Neural cell (in vitro differentiated cells): Measurements from ENCODE around the gene MGAT5. TPM values are rescaled to one million over a fixed set of nuclear protein-coding genes. Genes with fewer than 3 reads are reported as not detected.

Experiments used
- H2AFZ ChIP-seq: fragments of 200-600, 300-800 bp; sonication (generic), shearing (Covaris generic); 2 replicates; pipeline ENCODE4 v1.6.0; 2014; ENCODE audit warnings: low read depth, mild to moderate bottlenecking, antibody characterized with exemption, low read length, moderate library complexity
- H3F3A ChIP-seq: fragments of 200-600 bp; shearing (Covaris generic); 2 replicates; pipeline ENCODE4 v1.6.1; 2016; ENCODE audit warnings: mild to moderate bottlenecking, moderate library complexity, mixed read lengths, antibody characterized with exemption, low read length; ENCODE audit not compliant: insufficient read depth, poor library complexity, severe bottlenecking
- H3K27ac ChIP-seq: fragments of 200-600, 300-800 bp; sonication (generic), shearing (Covaris generic); 2 replicates; pipeline ENCODE4 v1.5.1; 2014; ENCODE audit warnings: mild to moderate bottlenecking, low read length, moderate library complexity
- H3K27me3 ChIP-seq: fragments of 300-800, 200-600 bp; sonication (generic), shearing (Covaris generic); 2 replicates; pipeline ENCODE4 v1.6.0; 2014; ENCODE audit warnings: mild to moderate bottlenecking, low read depth, low read length, moderate library complexity; ENCODE audit not compliant: insufficient read depth
- H3K36me3 ChIP-seq: fragments of 300-800, 200-600 bp; sonication (generic), shearing (Covaris generic); 2 replicates; pipeline ENCODE4 v1.5.1; 2014; ENCODE audit warnings: mild to moderate bottlenecking, antibody characterized with exemption, low read length, moderate library complexity; ENCODE audit not compliant: insufficient read depth
- H3K4me2 ChIP-seq: fragments of 300-800, 200-600 bp; sonication (generic), shearing (Covaris generic); 2 replicates; pipeline ENCODE4 v1.6.0; 2014; ENCODE audit warnings: mild to moderate bottlenecking, low read length
- H3K4me3 ChIP-seq: fragments of 300-800, 200-600 bp; sonication (generic), shearing (Covaris generic); 2 replicates; pipeline ENCODE4 v1.5.1; 2014; ENCODE audit warnings: mild to moderate bottlenecking, low read length, moderate library complexity
- H3K79me2 ChIP-seq: fragments of 200-600 bp; shearing (Covaris generic); replicated peaks from 2 replicates; pipeline ENCODE4 v1.6.0; 2014; ENCODE audit warnings: mild to moderate bottlenecking, low read length, moderate library complexity; ENCODE audit not compliant: insufficient read depth
- H3K9ac ChIP-seq: fragments of 300-800, 200-600 bp; sonication (generic), shearing (Covaris generic); 2 replicates; pipeline ENCODE4 v1.6.1; 2016; ENCODE audit warnings: mild to moderate bottlenecking, low read length, mixed read lengths
- H3K9me2 ChIP-seq: fragments of 200-600 bp; shearing (Covaris generic); 2 replicates; pipeline ENCODE4 v1.6.1; 2016; ENCODE audit warnings: mild to moderate bottlenecking, low read length, mixed read lengths; ENCODE audit not compliant: insufficient read depth
- H3K9me3 ChIP-seq: fragments of 200-600, 300-800 bp; sonication (generic), shearing (Covaris generic); 2 replicates; pipeline ENCODE4 v1.6.1; 2016; ENCODE audit warnings: mild to moderate bottlenecking, mixed run types, low read length, moderate library complexity, mixed read lengths
- H4K20me1 ChIP-seq: fragments of 200-600 bp; shearing (Covaris generic); 2 replicates; pipeline ENCODE4 v1.6.1; 2016; ENCODE audit warnings: mild to moderate bottlenecking, mixed run types; ENCODE audit not compliant: insufficient read depth
- EP300 ChIP-seq: fragments of 450-650 bp; conservative IDR thresholded peaks from 2 replicates; pipeline ENCODE4 v1.6.1; 2014; ENCODE audit warnings: antibody characterized with exemption, mild to moderate bottlenecking, moderate library complexity; ENCODE audit not compliant: poor library complexity, severe bottlenecking
- EZH2 ChIP-seq: fragments of 200-600, 300-800 bp; shearing (Covaris generic), sonication (generic); IDR thresholded peaks from 2 replicates; pipeline ENCODE4 v1.6.1; 2014; ENCODE audit warnings: antibody characterized with exemption, low read length, borderline replicate concordance, mild to moderate bottlenecking; ENCODE audit not compliant: insufficient read depth, poor library complexity, severe bottlenecking
- MXI1 ChIP-seq: fragments of 450-650 bp; conservative IDR thresholded peaks from 2 replicates; pipeline ENCODE4 v1.6.1; 2014; ENCODE audit warnings: antibody characterized with exemption, mild to moderate bottlenecking; ENCODE audit not compliant: poor library complexity, severe bottlenecking
- POLR2AphosphoS5 ChIP-seq: IDR thresholded peaks from 2 replicates; pipeline ENCODE4 v1.6.1; 2012
- RAD21 ChIP-seq: fragments of 450-650 bp; conservative IDR thresholded peaks from 2 replicates; pipeline ENCODE4 v1.6.1; 2014; ENCODE audit warnings: antibody characterized with exemption, mild to moderate bottlenecking, moderate library complexity
- REST ChIP-seq: IDR thresholded peaks from 2 replicates; pipeline ENCODE4 v1.6.1; 2012; ENCODE audit warnings: borderline replicate concordance
- SMC3 ChIP-seq: fragments of 450-650 bp; conservative IDR thresholded peaks from 2 replicates; pipeline ENCODE4 v1.6.1; 2014; ENCODE audit warnings: antibody characterized with exemption, mild to moderate bottlenecking, moderate library complexity; ENCODE audit not compliant: poor library complexity
- TAF1 ChIP-seq: IDR thresholded peaks from 2 replicates; pipeline ENCODE4 v1.6.1; 2012; ENCODE audit warnings: low read depth
- polyA plus RNA-seq: library from polyadenylated mRNA; depleted of rRNA; stranded (reverse); fragments of >200 nt; gene quantifications from 2 replicates; pipeline ENCODE4 v1.2.3, GENCODE V29; 2014
- TF ChIP-seq, protein P1 (sequence below): fragments of 450-650 bp; IDR thresholded peaks from 2 replicates; pipeline ENCODE4 v1.5.1; 2014; ENCODE audit warnings: antibody characterized with exemption, mild to moderate bottlenecking, moderate library complexity; ENCODE audit not compliant: poor library complexity, severe bottlenecking

Gene MGAT5
- polyA plus RNA-seq, 1 donor from 2014 or later = 40.9 TPM

DNA sequence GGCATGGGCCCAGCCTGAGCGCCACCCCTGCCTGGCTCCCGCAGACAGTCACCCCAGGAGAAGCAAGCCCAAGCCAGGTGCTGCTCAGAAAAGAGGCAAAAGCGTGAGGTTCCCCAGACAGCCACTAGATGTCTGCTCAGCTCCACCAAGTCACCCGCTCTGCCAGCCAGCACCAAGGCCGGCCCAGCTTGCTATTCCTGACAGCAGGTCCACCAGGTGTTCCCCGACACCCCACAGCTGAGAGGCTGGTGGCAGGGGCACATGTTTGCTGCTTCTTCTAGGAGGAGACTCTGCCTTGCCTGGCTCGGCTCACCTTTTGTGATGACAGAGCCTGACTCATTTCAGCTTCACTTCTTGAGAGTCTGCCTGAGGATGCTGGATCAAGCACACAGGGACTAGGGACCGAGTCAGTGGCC lies 206.7 kb downstream of the MGAT5 start:
- Histone ChIP-seq H3K9me2 (no peaks in the 10 kb centered on the region), H3K4me3 (no peak overlapping the region), H3K27me3 (no peaks in the 10 kb centered on the region), H3K27ac (no peak overlapping the region), H3K4me2 (no peak overlapping the region), H3K36me3 (no peaks in the 10 kb centered on the region), H2AFZ (no peak overlapping the region), H3F3A (no peaks in the 10 kb centered on the region), H3K9me3 (no peaks in the 10 kb centered on the region), H3K79me2 (no peaks in the 10 kb centered on the region), H4K20me1 (no peaks in the 10 kb centered on the region), H3K9ac (no peak overlapping the region)
- TF ChIP-seq TAF1 = no peak
- TF ChIP-seq RAD21 = peak; percentile 94
- no peak for TF ChIP-seq REST
- no peak for TF ChIP-seq EP300
- TF ChIP-seq, protein P1, sequence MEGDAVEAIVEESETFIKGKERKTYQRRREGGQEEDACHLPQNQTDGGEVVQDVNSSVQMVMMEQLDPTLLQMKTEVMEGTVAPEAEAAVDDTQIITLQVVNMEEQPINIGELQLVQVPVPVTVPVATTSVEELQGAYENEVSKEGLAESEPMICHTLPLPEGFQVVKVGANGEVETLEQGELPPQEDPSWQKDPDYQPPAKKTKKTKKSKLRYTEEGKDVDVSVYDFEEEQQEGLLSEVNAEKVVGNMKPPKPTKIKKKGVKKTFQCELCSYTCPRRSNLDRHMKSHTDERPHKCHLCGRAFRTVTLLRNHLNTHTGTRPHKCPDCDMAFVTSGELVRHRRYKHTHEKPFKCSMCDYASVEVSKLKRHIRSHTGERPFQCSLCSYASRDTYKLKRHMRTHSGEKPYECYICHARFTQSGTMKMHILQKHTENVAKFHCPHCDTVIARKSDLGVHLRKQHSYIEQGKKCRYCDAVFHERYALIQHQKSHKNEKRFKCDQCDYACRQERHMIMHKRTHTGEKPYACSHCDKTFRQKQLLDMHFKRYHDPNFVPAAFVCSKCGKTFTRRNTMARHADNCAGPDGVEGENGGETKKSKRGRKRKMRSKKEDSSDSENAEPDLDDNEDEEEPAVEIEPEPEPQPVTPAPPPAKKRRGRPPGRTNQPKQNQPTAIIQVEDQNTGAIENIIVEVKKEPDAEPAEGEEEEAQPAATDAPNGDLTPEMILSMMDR = peak; percentile 94
- TF ChIP-seq SMC3 = peak; percentile 96
- no peak for TF ChIP-seq POLR2AphosphoS5
- no peak for TF ChIP-seq EZH2
- TF ChIP-seq MXI1 = no peak

DNA sequence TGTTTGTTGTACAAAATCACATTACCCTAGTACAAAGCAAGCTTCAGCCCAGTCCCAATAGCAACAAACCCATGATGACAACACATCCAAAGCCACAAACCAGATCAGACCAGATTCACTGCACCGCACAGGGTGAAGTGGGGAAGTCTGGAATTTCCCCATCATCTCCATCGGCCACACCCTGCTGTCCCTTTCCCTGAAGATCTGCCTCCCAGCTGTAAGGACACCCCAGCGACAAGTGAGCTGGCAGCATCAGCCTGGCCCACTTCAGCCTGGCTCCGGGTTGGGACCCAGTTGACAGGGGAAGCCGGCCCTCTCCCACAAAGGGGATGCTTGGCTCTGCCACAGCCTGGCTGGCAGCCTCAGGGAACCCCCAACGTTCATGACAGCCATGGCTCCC lies 207.6 kb downstream of the MGAT5 start:
- Histone ChIP-seq H4K20me1 (no peaks in the 10 kb centered on the region), H3K4me2 (no peak overlapping the region), H3F3A (no peaks in the 10 kb centered on the region), H3K9me2 (no peaks in the 10 kb centered on the region), H3K27ac (no peak overlapping the region), H3K79me2 (no peaks in the 10 kb centered on the region), H3K27me3 (no peaks in the 10 kb centered on the region), H3K9ac (no peak overlapping the region), H3K36me3 (no peaks in the 10 kb centered on the region), H2AFZ (no peak overlapping the region), H3K4me3 (no peak overlapping the region), H3K9me3 (no peaks in the 10 kb centered on the region)
- TF ChIP-seq EP300 (no peak), RAD21 (no peak), REST (no peak), EZH2 (no peak), TAF1 (no peak), MXI1 (no peak), SMC3 (no peak)
- TF ChIP-seq, protein P1 = no peak
